Measurements from ENCODE around the gene LINC00237.

The LINC00237 gene

GRCh38 chr20:21106171-21107017, at the start of gene LINC00237:
Gene LINC00237 (minus strand): TSS chr20:21106358.
- DNase-seq (ENCODE audit: low read depth) = no peak

- no peak for DNase-seq (ENCODE audit: low read depth)
Measured at GRCh38 chr20:21155268-21155667, 49.1 kb upstream of the LINC00237 start.

GRCh38 chr20:21154692-21155091, 48.5 kb upstream of the LINC00237 start:
- no peak for DNase-seq (ENCODE audit: low read depth)

- DNase-seq (ENCODE audit: low read depth) = no peak
Measured at GRCh38 chr20:21151791-21152190, 45.6 kb upstream of the LINC00237 start.

DNA sequence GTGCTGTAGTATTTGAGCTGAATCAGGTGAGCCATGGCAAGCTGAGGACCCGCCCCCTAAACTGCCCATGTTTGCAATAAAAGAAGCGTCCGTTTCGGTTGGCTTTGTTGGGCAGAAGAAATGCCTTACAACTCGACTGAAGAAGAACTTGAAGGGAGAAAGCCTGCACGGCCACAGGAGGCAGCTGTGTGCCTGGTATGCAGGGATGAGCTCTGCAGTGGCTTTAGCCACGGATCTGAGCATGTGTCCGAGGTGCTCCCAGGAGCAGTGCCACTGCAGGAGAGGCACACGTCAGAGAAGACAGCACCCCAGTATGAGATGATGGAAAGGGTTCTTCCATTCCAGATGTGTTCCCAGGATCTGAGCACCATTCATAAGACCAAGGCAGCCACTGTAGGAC, 43.2 kb upstream of the LINC00237 start:
- DNase-seq (ENCODE audit: low read depth) = no peak

- no peak for DNase-seq (ENCODE audit: low read depth)
Measured at GRCh38 chr20:21147593-21147992, 41.4 kb upstream of the LINC00237 start.

- DNase-seq (ENCODE audit: low read depth) = no peak
Measured at GRCh38 chr20:21146215-21146614, 40.1 kb upstream of the LINC00237 start.

DNA sequence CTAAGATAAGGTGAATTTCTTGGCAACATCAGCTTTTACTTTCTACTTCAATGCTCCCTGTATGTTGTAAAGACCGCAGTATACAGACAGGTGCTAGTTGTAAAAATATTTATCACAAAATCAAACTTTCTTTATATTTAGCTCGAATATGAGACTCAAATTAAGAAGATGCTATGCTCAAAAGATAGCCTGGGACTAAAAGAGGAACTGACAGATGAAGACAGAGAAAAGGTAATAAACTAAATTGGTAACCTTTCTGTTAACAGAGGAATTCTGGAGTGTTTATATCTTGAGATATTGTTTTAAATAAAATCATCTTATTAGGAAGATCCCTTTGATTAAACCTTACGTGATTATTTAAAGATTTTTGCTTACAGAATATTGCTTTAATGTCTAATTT, 39.3 kb upstream of the LINC00237 start:
- DNase-seq (ENCODE audit: low read depth) = no peak

DNA sequence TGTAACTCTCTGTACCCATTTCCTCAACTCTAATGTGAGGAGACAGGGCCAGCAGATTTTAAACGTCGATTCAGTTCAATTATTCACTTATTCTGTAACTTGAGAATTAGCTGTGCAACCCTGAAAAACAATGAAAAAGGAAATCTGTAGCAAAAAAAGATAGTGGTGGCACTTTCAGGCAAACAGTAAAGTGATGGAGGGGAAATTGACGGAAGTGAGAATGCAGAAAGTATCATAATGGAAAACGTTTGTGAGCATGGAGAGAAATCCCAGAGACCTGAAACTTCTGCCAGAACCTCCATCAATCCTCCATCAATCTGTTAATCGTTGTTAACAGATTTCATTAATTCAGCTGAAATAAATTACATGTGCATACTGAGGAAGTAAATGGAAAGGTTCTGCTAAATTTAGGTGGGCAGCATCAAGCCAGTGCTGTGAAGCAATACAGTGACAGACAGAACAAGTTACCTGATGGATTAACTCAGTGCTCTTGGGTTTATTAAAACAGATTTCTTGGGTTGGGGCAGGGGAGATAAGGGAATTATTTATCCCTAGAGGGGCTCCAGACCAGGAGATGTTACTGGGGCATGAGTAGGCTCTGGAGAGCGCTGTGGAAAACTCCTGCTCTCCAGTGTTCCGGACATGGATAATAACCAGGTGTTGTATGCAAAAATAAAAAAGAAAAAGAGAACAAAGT, 37.2 kb upstream of the LINC00237 start:
- no peak for DNase-seq (ENCODE audit: low read depth)

DNA sequence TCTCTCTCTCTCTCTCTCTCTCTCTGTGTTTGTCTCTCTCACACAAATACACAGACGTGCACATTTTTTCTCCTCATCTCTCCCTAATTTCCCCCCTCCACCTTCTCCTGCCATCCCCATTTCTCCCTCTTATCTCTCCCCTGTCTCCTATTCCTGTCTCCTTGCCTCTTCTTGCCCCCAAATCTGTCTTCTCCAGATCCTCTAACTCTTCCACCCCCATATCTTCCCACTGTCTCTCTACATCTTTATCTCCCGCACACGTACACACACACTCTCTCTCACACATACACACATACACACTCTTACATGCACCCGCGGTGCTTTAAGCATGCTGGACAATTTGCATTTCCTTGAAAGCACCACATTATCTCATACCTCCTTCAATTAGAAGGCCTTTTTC, 35.7 kb upstream of the LINC00237 start:
- no peak for DNase-seq (ENCODE audit: low read depth)

GRCh38 chr20:21139881-21140566, 33.9 kb upstream of the LINC00237 start:
- no peak for DNase-seq (ENCODE audit: low read depth)

DNA sequence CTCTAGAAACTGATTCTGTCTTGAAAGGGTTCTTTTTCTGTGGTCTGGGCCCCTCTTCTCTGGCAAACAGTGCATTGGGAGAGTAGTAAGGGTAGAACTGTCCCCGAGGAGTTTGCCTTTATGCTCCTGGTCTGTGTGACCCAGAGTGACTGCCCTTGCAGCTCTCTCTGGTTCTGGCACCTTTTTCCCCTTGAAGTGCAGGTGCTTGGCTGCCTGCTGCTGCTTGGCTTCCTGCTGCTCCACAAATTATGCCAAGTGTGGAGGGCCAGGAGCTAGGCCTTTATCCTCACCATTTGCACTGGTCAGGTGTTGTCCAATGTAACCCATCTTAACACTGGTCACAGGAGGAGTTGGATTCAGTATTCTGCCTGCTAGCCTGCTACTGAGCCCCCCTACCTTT, 30.9 kb upstream of the LINC00237 start:
- no peak for DNase-seq (ENCODE audit: low read depth)

DNA sequence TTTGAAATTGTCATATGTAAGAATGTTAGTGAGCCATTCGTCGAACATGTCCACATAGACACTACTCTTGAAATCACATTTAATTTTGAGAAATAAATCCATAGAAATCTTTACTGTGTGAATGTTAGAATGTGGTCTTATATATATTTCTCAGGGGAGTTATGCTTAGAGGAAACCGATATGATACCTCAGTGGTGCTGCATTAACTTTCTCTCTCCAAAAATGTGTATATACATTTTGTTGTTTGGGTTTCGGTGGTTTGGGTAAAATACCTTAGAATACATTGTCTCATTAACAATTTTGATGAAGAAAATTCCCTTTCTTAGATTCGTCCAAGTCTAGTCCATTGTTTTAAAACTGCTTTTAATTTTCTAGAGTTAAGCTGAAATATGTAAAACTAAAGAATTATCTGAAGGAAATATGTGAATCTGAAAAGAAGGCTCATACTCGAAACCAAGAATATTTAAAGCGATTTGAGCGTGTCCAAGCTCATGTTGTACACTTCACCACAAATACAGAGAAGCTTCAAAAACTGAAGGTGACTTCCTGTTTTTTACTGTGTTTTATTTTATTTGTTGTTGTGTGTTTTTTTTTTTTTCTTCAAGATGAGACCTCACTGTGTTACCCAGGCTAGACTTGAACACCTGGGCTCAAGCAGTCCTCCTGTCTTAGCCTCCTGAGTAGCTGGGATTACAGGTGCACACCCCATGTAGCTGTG, 30.0 kb upstream of the LINC00237 start:
- no peak for DNase-seq (ENCODE audit: low read depth)

- no peak for DNase-seq (ENCODE audit: low read depth)
Measured at GRCh38 chr20:21134883-21135493, 28.8 kb upstream of the LINC00237 start.

GRCh38 chr20:21133917-21134622, 27.9 kb upstream of the LINC00237 start:
- no peak for DNase-seq (ENCODE audit: low read depth)

DNA sequence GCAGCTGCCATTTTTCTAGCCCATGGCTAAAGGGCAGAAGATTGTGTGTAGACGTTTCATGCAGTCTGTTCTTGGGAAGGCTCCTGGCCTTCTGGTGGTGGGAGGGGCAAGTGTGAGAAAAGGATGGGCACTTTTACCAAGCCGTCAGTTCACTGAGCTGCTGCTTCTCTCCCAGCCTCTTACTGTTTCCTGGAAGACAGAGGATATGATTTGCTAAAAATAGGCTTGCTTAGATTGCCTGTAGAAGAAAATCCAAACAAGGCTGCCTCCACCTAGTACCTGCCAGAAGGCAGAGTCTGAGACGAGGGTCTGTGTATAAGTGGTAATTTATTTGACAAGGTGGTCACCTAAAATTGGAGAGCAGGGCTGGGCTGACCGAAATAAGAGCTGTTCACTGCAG, 27.2 kb upstream of the LINC00237 start:
- DNase-seq (ENCODE audit: low read depth) = no peak

GRCh38 chr20:21129861-21130260, 23.7 kb upstream of the LINC00237 start:
- DNase-seq (ENCODE audit: low read depth) = no peak

GRCh38 chr20:21127201-21127981, 21.2 kb upstream of the LINC00237 start:
- DNase-seq (ENCODE audit: low read depth) = no peak

- DNase-seq (ENCODE audit: low read depth) = no peak
Measured at GRCh38 chr20:21126581-21126870, 20.4 kb upstream of the LINC00237 start.

GRCh38 chr20:21125849-21126580, 19.9 kb upstream of the LINC00237 start, which contains the start of gene KIZ:
Gene KIZ (plus strand): TSS chr20:21126082. CDS start chr20:21126116, 34 bp downstream.
- DNase-seq (ENCODE audit: low read depth) = peak; percentile 97
